SK-N-SH (cell line): ENCODE results near the gene CUEDC2. TPM values are rescaled to one million over a fixed set of nuclear protein-coding genes. Genes with fewer than 3 reads are reported as not detected.
"Not testable (repeated sequence)": the region's sequence is repeated elsewhere in the genome, so short reads cannot be mapped to it uniquely, and the experiment has no call there.

ENCODE experiments used
- CTCF ChIA-PET: fragments of 300-600, 350-600 bp; formaldehyde crosslinking; extraction: SDS; loops from one replicate; lab custom pipeline; 2021; lab: Yijun Ruan, JAX
- POLR2A ChIA-PET: fragments of 350-600 bp; sonication (Branson Sonifier 250); formaldehyde crosslinking; extraction: SDS; loops from one replicate; lab custom pipeline; 2020; ENCODE audit warnings: antibody characterized with exemption, inconsistent platforms; lab: Yijun Ruan, JAX
- DNase-seq: peaks from one replicate; pipeline ENCODE4 v3.0.0; 2012
- H2AFZ ChIP-seq: fragments of 200-600 bp; sonication (generic); 2 replicates; pipeline ENCODE4 v1.8.1; 2016; ENCODE audit warnings: antibody characterized with exemption, mild to moderate bottlenecking, low read depth
- H3F3A ChIP-seq: fragments of 200-600 bp; sonication (generic); replicated peaks from 2 replicates; pipeline ENCODE3; 2016; ENCODE audit warnings: antibody characterized with exemption, mild to moderate bottlenecking; ENCODE audit not compliant: insufficient read depth
- H3K27ac ChIP-seq, 2 experiments: fragments of 200-500 bp in 1 of 2; fragments of 200-600 bp in 1 of 2; sonication (Bioruptor generic) in 1 of 2; sonication (generic), shearing (Covaris generic) in 1 of 2; 2 replicates each; pipeline versions ENCODE4 v1.5.1 to v1.6.1; 2014 to 2016; ENCODE audit warnings: low read depth in 2 of 2, inconsistent platforms in 1 of 2, low read length in 1 of 2, mild to moderate bottlenecking in 1 of 2, mixed read lengths in 1 of 2
- H3K27me3 ChIP-seq: fragments of 200-600 bp; sonication (generic), shearing (Covaris generic); 2 replicates; pipeline ENCODE4 v1.6.1; 2016; ENCODE audit warnings: mixed run types; ENCODE audit not compliant: insufficient read depth
- H3K36me3 ChIP-seq, 2 experiments: fragments of 200-500 bp in 1 of 2; fragments of 200-600 bp in 1 of 2; sonication (Bioruptor generic) in 1 of 2; sonication (generic) in 1 of 2; replicated peaks in 1 of 2; 2 replicates each; pipeline versions ENCODE3 to v1.5.1; 2014 to 2016; ENCODE audit warnings: low read length in 1 of 2, mild to moderate bottlenecking in 1 of 2; ENCODE audit not compliant: insufficient read depth in 2 of 2, control insufficient read depth in 1 of 2
- H3K4me1 ChIP-seq, 2 experiments: fragments of 200-500 bp in 1 of 2; fragments of 200-600 bp in 1 of 2; sonication (Bioruptor generic) in 1 of 2; sonication (generic), shearing (Covaris generic) in 1 of 2; 2 replicates each; pipeline versions ENCODE4 v1.5.1 to v1.6.1; 2014 to 2016; ENCODE audit warnings: low read depth in 1 of 2, low read length in 1 of 2, mixed run types in 1 of 2; ENCODE audit not compliant: insufficient read depth in 2 of 2, control insufficient read depth in 1 of 2
- H3K4me2 ChIP-seq: fragments of 200-600 bp; sonication (generic), shearing (Covaris generic); 2 replicates; pipeline ENCODE4 v1.6.1; 2017; ENCODE audit warnings: mixed run types
- H3K4me3 ChIP-seq, 2 experiments: fragments of 200-500 bp in 1 of 2; fragments of 200-600 bp in 1 of 2; sonication (Bioruptor generic) in 1 of 2; sonication (generic), shearing (Covaris generic) in 1 of 2; 2 replicates each; pipeline versions ENCODE4 v1.5.1 to v1.8.1; 2014 to 2016; ENCODE audit warnings: low read depth in 2 of 2, inconsistent platforms in 1 of 2, low read length in 1 of 2, mild to moderate bottlenecking in 1 of 2, mixed read lengths in 1 of 2, moderate library complexity in 1 of 2
- H3K79me2 ChIP-seq: fragments of 200-600 bp; sonication (generic); 2 replicates; pipeline ENCODE4 v1.8.1; 2017; ENCODE audit warnings: mild to moderate bottlenecking; ENCODE audit not compliant: insufficient read depth
- H3K9ac ChIP-seq: fragments of 200-600 bp; sonication (generic); 2 replicates; pipeline ENCODE4 v1.6.1; 2017; ENCODE audit warnings: mixed run types
- H3K9me2 ChIP-seq: fragments of 200-600 bp; sonication (generic); 2 replicates; pipeline ENCODE4 v1.6.1; 2017; ENCODE audit warnings: mixed run types
- H3K9me3 ChIP-seq: fragments of 200-600 bp; sonication (generic); 2 replicates; pipeline ENCODE4 v1.6.1; 2017; ENCODE audit warnings: mixed run types, mild to moderate bottlenecking, moderate library complexity
- H4K20me1 ChIP-seq: fragments of 200-600 bp; sonication (generic); 2 replicates; pipeline ENCODE4 v1.6.1; 2017; ENCODE audit warnings: mild to moderate bottlenecking, mixed run types; ENCODE audit not compliant: insufficient read depth
- EZH2phosphoT487 ChIP-seq: fragments of 200-600 bp; sonication (generic); IDR thresholded peaks from 2 replicates; pipeline ENCODE4 v1.6.1; 2017; ENCODE audit warnings: low read depth, mixed run types, mild to moderate bottlenecking, antibody characterized with exemption, moderate library complexity, borderline replicate concordance
- GATA2 ChIP-seq: sonication (generic); formaldehyde crosslinking; IDR thresholded peaks from 2 replicates; pipeline ENCODE4 v1.5.0; 2020; ENCODE audit warnings: mild to moderate bottlenecking, missing genetic modification reagents
- JUND ChIP-seq: IDR thresholded peaks from 2 replicates; pipeline ENCODE4 v1.4.0; 2012
- NRF1 ChIP-seq: IDR thresholded peaks from 2 replicates; pipeline ENCODE4 v1.6.1; 2012; ENCODE audit warnings: low read depth, mild to moderate bottlenecking, low read length
- RCOR1 ChIP-seq: fragments of 150-350 bp; IDR thresholded peaks from 2 replicates; pipeline ENCODE4 v1.6.1; 2017; ENCODE audit warnings: antibody characterized with exemption, low read length
- TCF12 ChIP-seq: IDR thresholded peaks from 2 replicates; pipeline ENCODE4 v1.4.0; 2012
- TEAD4 ChIP-seq: IDR thresholded peaks from 2 replicates; pipeline ENCODE4 v1.4.0; 2012; ENCODE audit warnings: mild to moderate bottlenecking, borderline replicate concordance; ENCODE audit not compliant: insufficient read depth
- WGBS: methylation state at CpG from one replicate; pipeline ENCODE4 v1.1.6; 2017; ENCODE audit warnings: low lambda C conversion rate; 5-methylcytosine and 5-hydroxymethylcytosine counted together
- polyA plus RNA-seq, 3 experiments: library from polyadenylated mRNA; depleted of rRNA; stranded (reverse); fragments of >200 nt; gene quantifications; 2 replicates each; pipeline ENCODE4 v1.2.3, GENCODE V29; 2012
- TF ChIP-seq, protein P1 (sequence below): IDR thresholded peaks from 2 replicates; pipeline ENCODE4 v1.4.0; 2012; ENCODE audit warnings: low read depth

CUEDC2 gene
- polyA plus RNA-seq, 1 of the 3 experiments (the other 2 are of a cell fraction): 162 TPM

DNA sequence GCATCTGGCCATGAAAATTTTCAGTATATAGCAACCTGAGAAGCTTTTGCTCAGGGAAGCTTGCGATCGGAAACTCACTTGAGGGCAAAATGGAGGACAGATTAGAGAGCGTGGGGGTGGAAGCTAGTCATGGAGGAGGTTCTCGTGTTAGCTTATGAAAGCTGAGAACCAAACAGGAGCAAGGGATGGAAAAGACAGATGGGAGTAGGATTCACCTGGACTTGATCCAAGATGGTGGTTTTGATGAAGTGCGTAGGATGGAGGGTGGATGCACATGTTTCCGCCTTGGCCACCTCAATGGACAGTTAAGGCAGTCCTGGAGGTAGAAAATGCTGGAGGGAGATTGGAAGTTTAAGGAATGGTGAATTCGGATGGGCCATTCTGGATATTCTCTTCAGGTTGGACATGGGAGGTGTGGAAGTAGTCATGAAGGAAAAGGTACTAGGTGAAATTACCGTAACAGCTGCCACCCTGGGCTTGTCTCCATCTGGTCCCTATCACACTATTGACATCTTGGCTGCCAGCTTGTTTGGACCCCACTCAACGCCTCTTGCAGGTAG, 25.3 kb upstream of the CUEDC2 start (continued):
- TF ChIP-seq EZH2phosphoT487 (no peak), RCOR1 (no peak)

DNA sequence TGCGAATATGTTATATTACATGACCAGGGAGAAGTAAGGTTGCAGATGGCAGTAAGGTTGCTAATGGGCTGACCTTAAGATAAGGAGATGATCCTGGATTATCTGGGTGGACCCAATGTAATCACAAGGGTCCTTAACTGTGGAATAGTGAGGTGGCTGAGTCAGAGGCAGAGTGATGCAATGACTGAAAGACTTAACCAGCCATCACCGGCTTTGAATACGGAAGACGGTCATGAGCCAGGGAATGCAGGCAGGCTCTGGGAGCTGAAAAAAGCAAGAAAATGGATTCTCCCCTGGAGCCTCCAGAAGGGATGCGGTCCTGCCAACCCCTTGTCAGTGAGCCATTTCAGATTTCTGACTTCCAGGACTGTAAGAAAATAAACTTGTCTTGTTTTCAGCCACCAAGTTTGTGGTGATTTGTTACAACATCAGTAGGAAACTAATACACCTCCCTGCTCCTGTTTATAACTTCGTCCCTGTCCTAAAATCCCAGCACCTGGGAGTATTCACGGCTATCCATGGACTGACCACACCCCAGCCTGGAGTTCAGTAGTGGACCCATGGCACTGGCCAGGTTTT, 23.6 kb upstream of the CUEDC2 start:
- Histone ChIP-seq H4K20me1 (no peaks in the 10 kb centered on the region), H3K4me2 (no peak overlapping the region), H3K4me1 (peaks cover 0 to 10% of the 10 kb centered on the region in 2 experiments; a peak in 1 of 4 replicates), H3F3A (peaks cover 15% of the 10 kb centered on the region), H3K9me2 (no peaks in the 10 kb centered on the region), H3K27me3 (no peaks in the 10 kb centered on the region), H2AFZ (no peak overlapping the region), H3K4me3 (no peak overlapping the region), H3K9me3 (no peaks in the 10 kb centered on the region), H3K36me3 (no peaks in the 10 kb centered on the region), H3K9ac (no peak overlapping the region), H3K27ac (no peak overlapping the region), H3K79me2 (no peaks in the 10 kb centered on the region)
- ChIA-PET CTCF (no interaction called here), POLR2A (no interaction called here)
- DNase-seq: no peak
- WGBS: 79% methylated on average over 7 of the region's 7 CpGs
- no peak for TF ChIP-seq NRF1
- no peak for TF ChIP-seq JUND
- TF ChIP-seq TEAD4: no peak
- no peak for TF ChIP-seq RCOR1
- TF ChIP-seq GATA2 (CRISPR knock-in tag): no peak
- TF ChIP-seq, protein P1, sequence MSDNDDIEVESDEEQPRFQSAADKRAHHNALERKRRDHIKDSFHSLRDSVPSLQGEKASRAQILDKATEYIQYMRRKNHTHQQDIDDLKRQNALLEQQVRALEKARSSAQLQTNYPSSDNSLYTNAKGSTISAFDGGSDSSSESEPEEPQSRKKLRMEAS: no peak
- TF ChIP-seq TCF12: no peak

DNA sequence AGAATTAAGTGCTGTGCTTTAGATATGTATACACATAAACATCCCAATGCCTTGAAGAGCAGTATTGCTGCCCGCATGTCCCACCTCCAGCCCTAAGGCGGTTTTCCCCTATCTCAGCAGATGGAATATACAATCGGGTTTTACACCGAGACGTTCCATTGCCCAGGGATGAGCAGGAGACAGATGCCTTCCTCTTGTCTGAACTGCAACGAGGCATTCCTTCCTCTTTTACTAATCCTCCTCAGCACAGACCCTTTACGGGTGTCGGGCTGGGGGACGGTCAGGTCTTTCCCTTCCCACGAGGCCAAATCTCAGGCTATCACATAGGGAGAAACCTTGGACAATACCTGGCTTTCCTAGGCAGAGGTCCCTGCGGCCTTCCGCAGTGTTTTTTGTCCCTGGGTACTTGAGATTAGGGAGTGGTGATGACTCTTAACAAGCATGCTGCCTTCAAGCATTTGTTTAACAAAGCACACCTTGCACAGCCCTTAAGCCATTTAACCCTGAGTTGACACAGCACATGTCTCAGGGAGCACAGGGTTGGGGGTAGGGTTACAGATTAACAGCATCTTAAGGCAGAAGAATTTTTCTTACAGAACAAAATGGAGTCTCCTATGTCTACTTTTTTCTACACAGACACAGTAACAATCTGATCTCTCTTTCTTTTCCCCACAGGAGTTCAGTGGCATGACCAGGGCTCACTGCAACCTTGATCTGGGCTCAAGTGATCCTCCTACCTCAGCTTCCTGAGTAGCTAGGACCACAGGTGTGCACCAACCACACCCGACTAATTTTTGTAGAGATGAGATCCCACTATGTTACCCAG, 22.5 kb upstream of the CUEDC2 start:
- H3K27ac ChIP-seq, H3K9me3 ChIP-seq, H3K4me1 ChIP-seq, H3K9ac ChIP-seq, H3K4me2 ChIP-seq, POLR2A ChIA-PET, H3K36me3 ChIP-seq, H3K4me3 ChIP-seq, DNase-seq, H3K27me3 ChIP-seq, H3K79me2 ChIP-seq, H4K20me1 ChIP-seq, H3K9me2 ChIP-seq, CTCF ChIA-PET, H2AFZ ChIP-seq: not testable (repeated sequence)
- 85% methylated on average over 13 of the region's 13 CpGs for WGBS
- peaks cover 15% of the 10 kb centered on the region for H3F3A ChIP-seq
